PC-3 (cell line): ENCODE data around the gene MSL2. TPM values are rescaled to one million over a fixed set of nuclear protein-coding genes. Genes with fewer than 3 reads are reported as not detected.
"Not testable (repeated sequence)": the region's sequence is repeated elsewhere in the genome, so short reads cannot be mapped to it uniquely, and the experiment has no call there.

Experiments
- ATAC-seq: fragments of 200-7000 bp; cut with Tn5 transposase; 2 replicates; pipeline ENCODE4 v1.9.1; 2020; ENCODE audit warnings: mild to moderate bottlenecking, moderate library complexity
- BruUV-seq: library from RNA; stranded (reverse); fragments of 400-500 nt; replicated peaks from 2 replicates; lab custom pipeline; 2021; lab: Mats Ljungman, UMichigan
- CTCF ChIA-PET: fragments of 300-600 bp; sonication (Branson Sonifier 250); formaldehyde crosslinking; loops from one replicate; lab custom pipeline; 2022; ENCODE audit warnings: antibody characterized with exemption; lab: Charles Lee
- POLR2A ChIA-PET: fragments of 300-600 bp; sonication (Branson Sonifier 250); formaldehyde crosslinking; loops from one replicate; lab custom pipeline; 2022; ENCODE audit warnings: antibody characterized with exemption; ENCODE audit not compliant: unreplicated experiment; lab: Charles Lee
- DNase-seq: peaks from one replicate; pipeline ENCODE4 v3.0.0-alpha.2; 2015
- H2AFZ ChIP-seq: fragments of 300-600 bp; sonication (generic); 2 replicates; pipeline ENCODE4 v1.6.0; 2016; ENCODE audit warnings: antibody characterized with exemption, low read length
- H3F3A ChIP-seq: fragments of 300-600 bp; sonication (generic); one replicate; pipeline ENCODE4 v1.6.0; 2017; ENCODE audit warnings: antibody characterized with exemption, low read length, control low read depth, mild to moderate bottlenecking; ENCODE audit not compliant: unreplicated experiment
- H3K27ac ChIP-seq: fragments of 300-600 bp; sonication (generic); 2 replicates; pipeline ENCODE4 v1.5.1; 2016; ENCODE audit warnings: mild to moderate bottlenecking, low read length
- H3K27me3 ChIP-seq: fragments of 300-600 bp; sonication (generic); 2 replicates; pipeline ENCODE4 v1.6.1; 2016; ENCODE audit warnings: low read length, mixed read lengths
- H3K36me3 ChIP-seq: fragments of 300-600 bp; sonication (generic); 2 replicates; pipeline ENCODE4 v1.6.1; 2016; ENCODE audit warnings: low read depth, mixed run types, low read length, mixed read lengths
- H3K4me1 ChIP-seq: fragments of 300-600 bp; sonication (generic); 2 replicates; pipeline ENCODE4 v1.5.1; 2016; ENCODE audit warnings: low read length; ENCODE audit not compliant: insufficient read depth
- H3K4me2 ChIP-seq: fragments of 300-600 bp; sonication (generic); 2 replicates; pipeline ENCODE4 v1.6.0; 2016; ENCODE audit warnings: low read length
- H3K4me3 ChIP-seq: fragments of 300-600 bp; sonication (generic); 2 replicates; pipeline ENCODE4 v1.5.1; 2016; ENCODE audit warnings: mild to moderate bottlenecking, low read length, mixed read lengths
- H3K79me2 ChIP-seq: fragments of 300-600 bp; sonication (generic); 2 replicates; pipeline ENCODE4 v1.6.1; 2017; ENCODE audit warnings: low read length, mixed read lengths
- H3K9ac ChIP-seq: fragments of 300-600 bp; sonication (generic); 2 replicates; pipeline ENCODE4 v1.6.0; 2016; ENCODE audit warnings: mild to moderate bottlenecking, low read length
- H3K9me2 ChIP-seq: fragments of 300-600 bp; sonication (generic); replicated peaks from 2 replicates; pipeline ENCODE4 v1.6.1; 2016; ENCODE audit warnings: mixed run types, low read length, mixed read lengths
- H3K9me3 ChIP-seq: fragments of 300-600 bp; sonication (generic); 2 replicates; pipeline ENCODE4 v1.6.1; 2016; ENCODE audit warnings: low read length, mixed read lengths
- H4K20me1 ChIP-seq: fragments of 300-600 bp; sonication (generic); 2 replicates; pipeline ENCODE4 v1.6.1; 2016; ENCODE audit warnings: low read length, mixed read lengths
- CTCF ChIP-seq: fragments of 300-600 bp; sonication (generic); conservative IDR thresholded peaks from 2 replicates; pipeline ENCODE4 v1.5.1; 2017; ENCODE audit warnings: antibody characterized with exemption, low read depth, mild to moderate bottlenecking, low read length
- EZH2 ChIP-seq: fragments of 300-600 bp; sonication (generic); IDR thresholded peaks from one replicate; pipeline ENCODE4 v1.6.1; 2017; ENCODE audit warnings: antibody characterized with exemption, mild to moderate bottlenecking, low read length; ENCODE audit not compliant: unreplicated experiment
- EZH2phosphoT487 ChIP-seq: fragments of 300-600 bp; sonication (generic); IDR thresholded peaks from 2 replicates; pipeline ENCODE4 v1.6.1; 2018; ENCODE audit warnings: mild to moderate bottlenecking, antibody characterized with exemption, low read length, borderline replicate concordance
- intact Hi-C: fragments of 100-400 bp; cut with micrococcal nuclease; formaldehyde crosslinking; loops from 2 replicates; pipeline ENCODE4 v1.9.0; 2023
- total RNA-seq: library from RNA; depleted of rRNA; stranded (reverse); fragments of >200 nt; gene quantifications from 2 replicates; pipeline ENCODE4 v1.2.3, GENCODE V29; 2014

MSL2 gene
- total RNA-seq, 1 experiment from 2014 or later: 7.9 TPM

GRCh38 chr3:136236109-136236508 is 40.0 kb upstream of the MSL2 start:
- no peak for ATAC-seq

GRCh38 chr3:136235545-136235944 is 39.4 kb upstream of the MSL2 start:
- H3K9me2 ChIP-seq: no peaks in the 10 kb centered on the region
- BruUV-seq: no TSS peak
- CTCF ChIA-PET: no interaction called here

More at GRCh38 chr3:136236109-136236508, 40.0 kb upstream of the MSL2 start:
- Histone ChIP-seq H3K4me3 (no peak overlapping the region), H4K20me1 (no peaks in the 10 kb centered on the region), H3K36me3 (no peaks in the 10 kb centered on the region), H3K9me2 (no peaks in the 10 kb centered on the region), H3K27ac (no peak overlapping the region), H3K4me1 (no peaks in the 10 kb centered on the region), H3K4me2 (no peak overlapping the region), H3F3A (no peaks in the 10 kb centered on the region), H3K9ac (no peak overlapping the region), H3K27me3 (no peaks in the 10 kb centered on the region), H2AFZ (no peak overlapping the region), H3K79me2 (no peaks in the 10 kb centered on the region), H3K9me3 (no peaks in the 10 kb centered on the region)
- TF ChIP-seq CTCF (no peak), EZH2 (no peak), EZH2phosphoT487 (no peak)
- POLR2A ChIA-PET: no interaction called here
- intact Hi-C loops: no loop called here
- CTCF ChIA-PET: no interaction called here
- no TSS peak for BruUV-seq
- no peak for DNase-seq

GRCh38 chr3:136232413-136232812 is 36.3 kb upstream of the MSL2 start:
- TF ChIP-seq EZH2phosphoT487 (no peak), EZH2 (no peak), CTCF (no peak)
- ATAC-seq: no peak
- Histone ChIP-seq H3K27ac (no peak overlapping the region), H3K27me3 (no peaks in the 10 kb centered on the region), H3K36me3 (no peaks in the 10 kb centered on the region), H3K9ac (no peak overlapping the region), H3F3A (no peaks in the 10 kb centered on the region), H3K9me2 (no peaks in the 10 kb centered on the region), H3K79me2 (no peaks in the 10 kb centered on the region), H3K4me1 (no peaks in the 10 kb centered on the region), H3K4me2 (no peak overlapping the region), H4K20me1 (no peaks in the 10 kb centered on the region), H3K4me3 (no peak overlapping the region), H2AFZ (no peak overlapping the region), H3K9me3 (no peaks in the 10 kb centered on the region)
- intact Hi-C loops: no loop called here
- no peak for DNase-seq
- CTCF ChIA-PET: no interaction called here
- BruUV-seq: no TSS peak
- POLR2A ChIA-PET: no interaction called here

More at GRCh38 chr3:136235545-136235944, 39.4 kb upstream of the MSL2 start:
- Histone ChIP-seq H2AFZ (no peak overlapping the region), H3K36me3 (no peaks in the 10 kb centered on the region), H3K4me1 (no peaks in the 10 kb centered on the region), H3K79me2 (no peaks in the 10 kb centered on the region), H3K4me3 (no peak overlapping the region), H3F3A (no peaks in the 10 kb centered on the region), H3K9me3 (no peaks in the 10 kb centered on the region), H3K27ac (no peak overlapping the region), H3K4me2 (no peak overlapping the region), H3K9ac (no peak overlapping the region), H3K27me3 (no peaks in the 10 kb centered on the region), H4K20me1 (no peaks in the 10 kb centered on the region)
- TF ChIP-seq EZH2phosphoT487: no peak
- no peak for TF ChIP-seq EZH2
- ATAC-seq (no peak), DNase-seq (no peak)
- intact Hi-C loops: no loop called here
- POLR2A ChIA-PET: no interaction called here

- intact Hi-C loops, H3K9ac ChIP-seq, H3K27ac ChIP-seq, H3F3A ChIP-seq, H3K9me2 ChIP-seq, DNase-seq, POLR2A ChIA-PET, H3K36me3 ChIP-seq, H3K27me3 ChIP-seq, ATAC-seq, H3K4me3 ChIP-seq, H3K9me3 ChIP-seq, H3K4me2 ChIP-seq, H3K79me2 ChIP-seq, H2AFZ ChIP-seq, BruUV-seq, CTCF ChIA-PET, H4K20me1 ChIP-seq, H3K4me1 ChIP-seq: not testable (repeated sequence)
Observed at GRCh38 chr3:136222746-136223145, 26.6 kb upstream of the MSL2 start.
